CD8-positive, alpha-beta memory T cell (primary cell): ENCODE results near the gene GYPC. TPM values are rescaled to one million over a fixed set of nuclear protein-coding genes. Genes with fewer than 3 reads are reported as not detected.
A peak's percentile ranks its signal among the peaks of the same experiment; 100 is the strongest.
"Not testable (repeated sequence)": the region's sequence is repeated elsewhere in the genome, so short reads cannot be mapped to it uniquely, and the experiment has no call there.

Experiments
- CTCF ChIA-PET: fragments of 350-600 bp; sonication (Branson Sonifier 250); formaldehyde crosslinking; loops from one replicate; lab custom pipeline; 2021; ENCODE audit warnings: antibody characterized with exemption; lab: Charles Lee
- POLR2A ChIA-PET: fragments of 350-600 bp; sonication (Branson Sonifier 250); formaldehyde crosslinking; loops from one replicate; lab custom pipeline; 2021; ENCODE audit warnings: antibody characterized with exemption; lab: Charles Lee
- DNase-seq, 5 donors: peaks; one replicate each; pipeline versions ENCODE4 v3.0.0 to v3.0.0-alpha.2; 2020 to 2022; ENCODE audit warnings: mixed read lengths in 1 of 5
- H3K27ac ChIP-seq: one replicate; pipeline ENCODE4 v1.7.0; 2013; ENCODE audit warnings: low read depth, mild to moderate bottlenecking, low read length, moderate library complexity
- H3K27me3 ChIP-seq: 2 replicates; pipeline ENCODE4 v1.7.0; 2013; ENCODE audit warnings: low read length, mild to moderate bottlenecking; ENCODE audit not compliant: insufficient read depth, poor library complexity, severe bottlenecking
- H3K36me3 ChIP-seq: 2 replicates; pipeline ENCODE4 v1.7.0; 2013; ENCODE audit warnings: mild to moderate bottlenecking, low read length, moderate library complexity; ENCODE audit not compliant: insufficient read depth
- H3K4me1 ChIP-seq: 2 replicates; pipeline ENCODE4 v1.7.0; 2013; ENCODE audit warnings: mild to moderate bottlenecking, low read length, moderate library complexity; ENCODE audit not compliant: insufficient read depth
- H3K4me3 ChIP-seq: 2 replicates; pipeline ENCODE4 v1.7.0; 2013; ENCODE audit warnings: mild to moderate bottlenecking, low read length
- H3K9me3 ChIP-seq: 2 replicates; pipeline ENCODE4 v1.7.0; 2013; ENCODE audit warnings: mild to moderate bottlenecking, low read length
- H3K27ac Mint-ChIP-seq, 8 donors: one replicate each; pipeline ENCODE4 v1.8.0; 2020 to 2021; ENCODE audit warnings: mixed read lengths in 8 of 8, mild to moderate bottlenecking in 6 of 8, inconsistent platforms in 3 of 8, moderate library complexity in 3 of 8
- H3K27me3 Mint-ChIP-seq, 2 donors: one replicate each; pipeline ENCODE4 v1.8.0; 2020 to 2021; ENCODE audit warnings: mixed read lengths in 2 of 2, mild to moderate bottlenecking in 1 of 2, moderate library complexity in 1 of 2
- H3K36me3 Mint-ChIP-seq, 3 donors: one replicate each; pipeline ENCODE4 v1.8.0; 2020 to 2021; ENCODE audit warnings: mixed read lengths in 3 of 3, inconsistent platforms in 1 of 3, mild to moderate bottlenecking in 1 of 3
- H3K4me1 Mint-ChIP-seq, 3 donors: one replicate each; pipeline ENCODE4 v1.8.0; 2020 to 2021; ENCODE audit warnings: mixed read lengths in 3 of 3, inconsistent platforms in 1 of 3, mild to moderate bottlenecking in 1 of 3
- H3K4me3 Mint-ChIP-seq, 7 donors: one replicate each; pipeline ENCODE4 v1.8.0; 2020 to 2021; ENCODE audit warnings: mixed read lengths in 7 of 7, mild to moderate bottlenecking in 6 of 7, moderate library complexity in 4 of 7, inconsistent platforms in 2 of 7
- H3K9me3 Mint-ChIP-seq, 5 donors: one replicate each; pipeline ENCODE4 v1.8.0; 2020 to 2022; ENCODE audit warnings: mixed read lengths in 5 of 5, mild to moderate bottlenecking in 3 of 5, moderate library complexity in 2 of 5, inconsistent platforms in 1 of 5
- polyA plus RNA-seq: library from polyadenylated mRNA; unstranded; fragments of 300-500 nt; fragmentation: Illumina TruSeq; gene quantifications from one replicate; pipeline ENCODE4 v1.2.3, GENCODE V29; 2021
- total RNA-seq, 2 experiments: library from RNA; stranded (reverse); gene quantifications; one replicate each; pipeline ENCODE4 v1.2.3, GENCODE V29; 2021

Gene GYPC
- total and polyA plus RNA-seq, 3 experiments from 2014 or later: 102 to 226 (median 102) TPM

DNA sequence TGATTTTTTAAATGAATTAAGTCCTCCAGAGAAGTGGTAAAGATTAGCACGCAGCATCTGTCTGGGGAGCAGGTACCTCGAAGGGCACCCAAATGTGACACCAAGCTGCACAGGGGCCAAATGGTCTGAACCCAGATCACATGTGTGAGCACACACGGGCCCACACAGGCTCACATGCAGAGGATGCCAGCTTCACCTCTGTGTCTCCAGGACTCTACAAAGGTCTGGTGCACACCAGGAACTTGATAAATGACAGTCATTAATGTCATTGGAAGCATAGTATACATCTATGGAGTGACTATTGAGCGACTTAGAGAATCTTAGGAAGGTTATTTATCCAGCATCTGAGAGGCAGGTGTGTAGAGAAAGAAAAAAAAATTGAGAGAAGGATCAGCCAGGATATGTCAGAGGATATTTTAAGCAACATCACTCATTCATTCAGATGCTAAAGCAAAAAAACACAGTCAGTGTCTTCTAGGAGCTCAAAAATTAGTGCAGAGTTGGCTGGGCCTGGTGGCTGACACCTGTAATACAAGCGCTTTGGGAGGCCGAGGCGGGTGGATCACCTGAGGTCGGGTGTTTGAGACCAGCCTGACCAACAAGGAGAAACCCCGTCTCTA lies 23.2 kb downstream of the GYPC start:
- no peaks in the 10 kb centered on the region for H3K36me3 ChIP-seq
- DNase-seq: no peak
- no peak overlapping the region for H3K4me3 ChIP-seq
- H3K4me1 ChIP-seq: peaks cover 18% of the 10 kb centered on the region
- CTCF ChIA-PET: no interaction called here
- peak overlapping the region in 5 of 8 donors; percentile 6 to 88 (median 70) for H3K27ac Mint-ChIP-seq
- peaks cover 4 to 12% (median 9%) of the 10 kb centered on the region in 5 donors for H3K9me3 Mint-ChIP-seq
- H3K9me3 ChIP-seq: peaks cover 6% of the 10 kb centered on the region
- H3K36me3 Mint-ChIP-seq: peaks cover 30 to 84% (median 34%) of the 10 kb centered on the region in 3 donors
- peaks cover 50 to 71% (median 68%) of the 10 kb centered on the region in 3 donors for H3K4me1 Mint-ChIP-seq
- peaks cover 0 to 1% of the 10 kb centered on the region in 2 donors for H3K27me3 Mint-ChIP-seq
- H3K27ac ChIP-seq: no peak overlapping the region
- POLR2A ChIA-PET: no interaction called here
- H3K4me3 Mint-ChIP-seq: no peak overlapping the region
- no peaks in the 10 kb centered on the region for H3K27me3 ChIP-seq

DNA sequence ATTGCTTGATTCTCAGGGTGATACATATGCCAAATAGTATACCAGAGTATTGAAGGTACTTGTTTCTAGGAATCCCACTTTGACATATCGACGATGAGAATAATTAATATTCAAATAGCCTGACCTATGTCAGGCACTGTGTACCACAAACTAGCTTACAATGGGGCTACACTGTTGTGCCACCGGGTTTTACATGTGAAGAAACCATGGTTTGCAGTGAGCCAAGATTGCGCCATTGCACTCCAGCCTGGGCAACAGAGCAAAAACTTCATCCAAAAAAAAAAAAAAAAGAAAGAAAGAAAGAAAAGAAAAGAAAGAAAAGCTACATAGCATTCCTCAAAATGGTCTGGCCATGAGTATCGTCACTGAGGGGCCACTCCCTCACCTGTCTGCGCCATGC lies 25.5 kb downstream of the GYPC start:
- no peaks in the 10 kb centered on the region for H3K9me3 Mint-ChIP-seq
- Histone ChIP-seq H3K36me3 (peaks cover 7% of the 10 kb centered on the region), H3K4me1 (peaks cover 20% of the 10 kb centered on the region), H3K27ac (no peak overlapping the region), H3K4me3 (no peak overlapping the region), H3K9me3 (no peaks in the 10 kb centered on the region), H3K27me3 (no peaks in the 10 kb centered on the region)
- DNase-seq: no peak
- H3K27me3 Mint-ChIP-seq: peaks cover 0 to 1% of the 10 kb centered on the region in 2 donors
- peak overlapping the region in 3 of 8 donors; percentile 5 to 86 (median 50) for H3K27ac Mint-ChIP-seq
- H3K36me3 Mint-ChIP-seq: peaks cover 12 to 83% (median 19%) of the 10 kb centered on the region in 3 donors
- H3K4me3 Mint-ChIP-seq: no peak overlapping the region
- POLR2A ChIA-PET: no interaction called here
- peaks cover 61 to 81% (median 73%) of the 10 kb centered on the region in 3 donors for H3K4me1 Mint-ChIP-seq
- CTCF ChIA-PET: no interaction called here

DNA sequence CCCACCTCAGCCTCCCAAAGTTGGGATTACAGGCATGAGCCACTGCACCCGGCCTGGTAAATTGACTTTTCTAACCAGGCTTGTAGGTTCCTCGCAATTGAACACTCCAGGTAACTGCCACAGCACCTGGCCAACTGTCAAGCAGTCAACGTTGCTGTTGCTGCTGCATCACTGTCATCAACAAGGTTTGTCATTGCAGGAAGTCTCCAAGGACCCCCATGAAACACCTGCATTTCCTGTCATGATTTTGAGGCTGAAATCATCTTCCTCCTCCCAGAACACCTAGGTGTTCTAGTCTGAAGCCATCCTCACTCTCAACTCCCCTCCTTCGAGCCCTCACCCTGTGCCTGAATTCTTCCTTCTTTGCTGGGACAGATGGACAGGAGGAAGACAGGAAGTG lies 29.7 kb downstream of the GYPC start:
- Mint-ChIP-seq H3K27me3 (no peaks in the 10 kb centered on the region), H3K9me3 (peaks cover 0 to 4% (median 1%) of the 10 kb centered on the region in 5 donors), H3K27ac (peak overlapping the region in 3 of 8 donors; percentile 66 to 81 (median 74)), H3K36me3 (peaks cover 16 to 79% (median 20%) of the 10 kb centered on the region in 3 donors), H3K4me3 (no peak overlapping the region), H3K4me1 (peaks cover 50 to 53% (median 51%) of the 10 kb centered on the region in 3 donors)
- Histone ChIP-seq H3K36me3 (peaks cover 7% of the 10 kb centered on the region), H3K27me3 (no peaks in the 10 kb centered on the region), H3K4me1 (peaks cover 8% of the 10 kb centered on the region), H3K9me3 (no peaks in the 10 kb centered on the region), H3K27ac (no peak overlapping the region), H3K4me3 (no peak overlapping the region)
- DNase-seq: no peak
- ChIA-PET CTCF (no interaction called here), POLR2A (no interaction called here)

DNA sequence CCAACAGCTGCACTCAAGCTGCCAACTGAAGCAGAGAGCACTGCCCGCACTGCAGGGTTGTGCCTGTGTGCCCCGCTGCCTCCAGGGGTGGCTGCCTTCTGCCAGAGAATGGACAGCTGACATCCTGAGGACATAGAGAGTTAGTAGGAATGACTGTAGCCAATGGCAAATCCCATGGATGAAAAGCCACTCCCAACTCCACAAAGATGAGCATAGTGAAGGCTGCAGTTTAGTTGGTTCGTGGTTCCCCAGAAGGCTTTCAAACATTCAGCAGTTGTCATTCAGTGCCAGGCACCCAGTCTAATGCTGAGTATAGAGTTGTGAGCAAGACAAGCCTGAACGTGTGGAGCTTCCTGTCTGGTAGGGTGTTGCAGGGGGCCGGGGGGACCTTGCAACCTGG lies 30.3 kb downstream of the GYPC start:
- H3K27me3 ChIP-seq: no peaks in the 10 kb centered on the region
- no peak overlapping the region for H3K27ac ChIP-seq
- no peak overlapping the region for H3K4me3 ChIP-seq
- no peaks in the 10 kb centered on the region for H3K27me3 Mint-ChIP-seq
- H3K9me3 ChIP-seq: no peaks in the 10 kb centered on the region
- H3K4me1 Mint-ChIP-seq: peaks cover 46 to 52% (median 50%) of the 10 kb centered on the region in 3 donors
- no peak overlapping the region for H3K4me3 Mint-ChIP-seq
- peaks cover 0 to 4% (median 2%) of the 10 kb centered on the region in 5 donors for H3K9me3 Mint-ChIP-seq
- peaks cover 17 to 79% (median 22%) of the 10 kb centered on the region in 3 donors for H3K36me3 Mint-ChIP-seq
- ChIA-PET POLR2A (no interaction called here), CTCF (interaction anchor here (1.0 kb wide), 1 partner anchor 16 kb away, joined by 3 read pairs; no protein-coding TSS in a partner anchor)
- peaks cover 7% of the 10 kb centered on the region for H3K36me3 ChIP-seq
- DNase-seq: no peak
- peak overlapping the region in 2 of 8 donors; percentile 17 to 29 for H3K27ac Mint-ChIP-seq
- peaks cover 8% of the 10 kb centered on the region for H3K4me1 ChIP-seq

DNA sequence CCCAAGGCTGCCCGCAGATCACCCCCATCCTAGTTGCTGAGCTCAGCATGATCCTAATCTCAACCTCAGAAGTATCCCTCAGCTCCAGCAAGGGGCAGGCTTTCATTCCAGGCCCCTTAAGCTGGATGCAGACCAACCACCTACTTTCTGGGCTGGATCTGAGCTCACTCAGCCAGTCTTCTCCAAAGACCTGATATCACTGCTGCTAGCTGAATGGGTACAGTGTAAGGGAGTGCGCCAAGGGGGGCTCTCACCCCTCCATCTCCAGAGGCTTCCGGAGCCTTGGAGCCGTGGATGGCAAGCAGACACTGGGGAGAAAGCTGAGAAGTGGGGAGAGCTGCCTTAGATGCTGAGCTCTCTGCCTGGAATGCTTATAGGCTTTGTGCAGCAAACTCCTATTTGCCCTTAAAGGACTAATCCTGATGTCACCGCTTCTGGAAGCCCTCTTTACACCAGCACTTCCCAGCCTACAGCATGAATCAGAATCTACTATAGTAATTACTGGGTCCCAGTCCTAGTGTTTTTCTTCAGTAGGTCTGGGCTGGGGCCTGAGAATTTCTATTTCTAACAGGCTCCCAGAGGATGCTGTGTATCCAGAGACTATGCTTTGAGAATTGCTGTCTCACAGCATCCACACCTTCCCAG lies 31.0 kb downstream of the GYPC start:
- DNase-seq: no peak
- Mint-ChIP-seq H3K4me3 (no peak overlapping the region), H3K27me3 (no peaks in the 10 kb centered on the region), H3K36me3 (peaks cover 23 to 79% (median 25%) of the 10 kb centered on the region in 3 donors), H3K4me1 (peaks cover 43 to 51% (median 50%) of the 10 kb centered on the region in 3 donors), H3K27ac (peak overlapping the region in 2 of 8 donors; percentile 17 to 47), H3K9me3 (peaks cover 0 to 4% (median 2%) of the 10 kb centered on the region in 5 donors)
- H3K4me3 ChIP-seq: no peak overlapping the region
- H3K27me3 ChIP-seq: no peaks in the 10 kb centered on the region
- peaks cover 7% of the 10 kb centered on the region for H3K36me3 ChIP-seq
- CTCF ChIA-PET: interaction anchor here (1.0 to 1.2 kb wide), 2 partner anchors 17 to 159 kb away, joined by 3 to 4 read pairs; no protein-coding TSS in a partner anchor
- POLR2A ChIA-PET: no interaction called here
- no peak overlapping the region for H3K27ac ChIP-seq
- H3K4me1 ChIP-seq: peaks cover 8% of the 10 kb centered on the region
- H3K9me3 ChIP-seq: no peaks in the 10 kb centered on the region

DNA sequence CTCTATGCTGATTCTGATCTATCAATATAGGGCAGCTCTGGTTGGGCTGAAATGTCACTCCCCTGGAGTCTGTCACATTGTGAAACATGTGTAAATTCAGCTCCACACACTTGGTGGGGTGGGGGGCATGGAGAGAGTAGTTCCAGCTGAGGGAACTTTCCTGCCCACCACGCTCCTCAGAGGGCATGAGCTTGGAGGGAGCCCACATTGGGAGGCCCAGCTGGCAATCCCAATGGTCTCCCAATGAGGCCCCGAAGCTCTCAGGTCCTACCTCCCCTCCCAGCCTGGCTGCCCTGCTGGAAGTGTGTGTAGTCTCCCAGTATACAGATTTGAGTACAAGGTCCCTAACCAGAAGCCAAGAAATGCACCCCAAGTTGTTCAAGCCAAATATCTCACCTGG lies 31.5 kb downstream of the GYPC start:
- no peak overlapping the region for H3K4me3 Mint-ChIP-seq
- Histone ChIP-seq H3K9me3 (no peaks in the 10 kb centered on the region), H3K27me3 (no peaks in the 10 kb centered on the region), H3K36me3 (peaks cover 7% of the 10 kb centered on the region), H3K4me3 (no peak overlapping the region), H3K4me1 (peaks cover 8% of the 10 kb centered on the region), H3K27ac (no peak overlapping the region)
- H3K4me1 Mint-ChIP-seq: peaks cover 41 to 49% (median 48%) of the 10 kb centered on the region in 3 donors
- peak overlapping the region in 3 of 8 donors; percentile 17 to 67 (median 38) for H3K27ac Mint-ChIP-seq
- H3K27me3 Mint-ChIP-seq: no peaks in the 10 kb centered on the region
- ChIA-PET POLR2A (no interaction called here), CTCF (interaction anchor here (1.2 kb wide), 1 partner anchor 159 kb away, joined by 4 read pairs; no protein-coding TSS in a partner anchor)
- H3K9me3 Mint-ChIP-seq: peaks cover 0 to 6% (median 2%) of the 10 kb centered on the region in 5 donors
- peaks cover 25 to 80% (median 29%) of the 10 kb centered on the region in 3 donors for H3K36me3 Mint-ChIP-seq
- no peak for DNase-seq

DNA sequence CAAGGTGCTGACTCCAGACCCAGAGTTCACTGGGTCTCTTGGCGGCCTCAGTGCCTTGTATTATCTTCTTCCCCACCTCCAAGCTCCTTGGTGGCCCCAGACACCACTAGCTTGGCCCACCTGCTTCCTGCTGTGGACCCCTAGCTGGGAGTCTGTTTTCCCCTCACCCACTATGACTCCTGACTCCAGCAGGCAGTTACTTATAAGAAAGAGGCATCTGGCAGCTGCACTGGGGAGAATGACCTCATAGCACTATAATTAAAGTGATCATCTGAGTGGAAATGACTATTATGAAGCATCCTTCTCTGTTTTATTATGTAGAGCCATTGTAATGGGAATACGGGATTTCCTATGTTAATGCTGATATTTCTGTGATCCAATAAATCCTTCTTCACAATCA lies 32.6 kb downstream of the GYPC start:
- H3K27me3 Mint-ChIP-seq, H3K27ac ChIP-seq, H3K4me1 ChIP-seq, H3K9me3 ChIP-seq, DNase-seq, CTCF ChIA-PET, H3K36me3 ChIP-seq, H3K4me3 ChIP-seq, H3K27me3 ChIP-seq, POLR2A ChIA-PET, H3K9me3 Mint-ChIP-seq: not testable (repeated sequence)
- H3K4me3 Mint-ChIP-seq: peak overlapping the region in 1 of 7 donors; percentile 44
- H3K27ac Mint-ChIP-seq: peak overlapping the region in 3 of 8 donors; percentile 22 to 94 (median 35)
- H3K4me1 Mint-ChIP-seq: peaks cover 32 to 40% (median 39%) of the 10 kb centered on the region in 3 donors
- peaks cover 28 to 81% (median 35%) of the 10 kb centered on the region in 3 donors for H3K36me3 Mint-ChIP-seq

DNA sequence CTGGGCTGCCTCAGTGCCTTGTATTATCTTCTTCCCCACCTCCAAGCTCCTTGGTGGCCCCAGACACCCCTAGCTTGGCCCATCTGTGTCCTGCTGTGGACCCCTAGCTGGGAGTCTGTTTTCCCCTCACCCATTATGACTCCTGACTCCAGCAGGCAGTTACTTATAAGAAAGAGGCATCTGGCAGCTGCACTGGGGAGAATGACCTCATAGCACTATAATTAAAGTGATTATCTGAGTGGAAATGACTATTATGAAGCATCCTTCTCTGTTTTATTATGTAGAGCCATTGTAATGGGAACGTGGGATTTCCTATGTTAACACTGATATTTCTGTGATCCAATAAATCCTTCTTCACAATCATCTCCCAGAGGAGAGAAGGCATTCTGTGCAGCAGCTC lies 36.3 kb downstream of the GYPC start:
- DNase-seq, H3K4me3 ChIP-seq, H3K9me3 Mint-ChIP-seq, H3K4me1 ChIP-seq, H3K27me3 Mint-ChIP-seq, H3K9me3 ChIP-seq, CTCF ChIA-PET, H3K4me3 Mint-ChIP-seq, H3K27me3 ChIP-seq, POLR2A ChIA-PET, H3K27ac ChIP-seq: not testable (repeated sequence)
- peaks cover 0 to 15% (median 8%) of the 10 kb centered on the region in 3 donors for H3K4me1 Mint-ChIP-seq
- peaks cover 36 to 89% (median 52%) of the 10 kb centered on the region in 3 donors for H3K36me3 Mint-ChIP-seq
- H3K27ac Mint-ChIP-seq: peak overlapping the region in 2 of 8 donors; percentile 29 to 73
- H3K36me3 ChIP-seq: peaks cover 19% of the 10 kb centered on the region
